SU-DHL-6 (cell line): ENCODE measurements around the gene NIM1K.
"Not testable (repeated sequence)": the region's sequence is repeated elsewhere in the genome, so short reads cannot be mapped to it uniquely, and the experiment has no call there.

Experiments used
- CTCF ChIP-seq: fragments of 200-600 bp; sonication (generic); IDR thresholded peaks from one replicate; pipeline ENCODE4 v1.5.1; 2017; ENCODE audit warnings: antibody characterized with exemption, mild to moderate bottlenecking, low read length, moderate library complexity; ENCODE audit not compliant: insufficient read depth, poor library complexity, severe bottlenecking
- EZH2phosphoT487 ChIP-seq: fragments of 200-600 bp; sonication (generic), shearing (Covaris generic); conservative IDR thresholded peaks from 2 replicates; pipeline ENCODE4 v1.6.1; 2018; ENCODE audit warnings: mild to moderate bottlenecking, antibody characterized with exemption, low read length, moderate library complexity, mixed read lengths

- not testable (repeated sequence) for TF ChIP-seq CTCF, EZH2phosphoT487
These were observed 114.9 kb downstream of the NIM1K start for GRCh38 chr5:43306954-43307353.
